IMR-90 (cell line): ENCODE results near the gene ZNF778.

Source experiments
- CEBPB ChIP-seq: IDR thresholded peaks from 2 replicates; pipeline ENCODE4 v1.6.1; 2012; ENCODE audit warnings: low read depth, low read length, improper control_type of control experiment
- CHD1 ChIP-seq: IDR thresholded peaks from 2 replicates; pipeline ENCODE4 v1.6.1; 2012; ENCODE audit warnings: low read depth, low read length, improper control_type of control experiment
- MXI1 ChIP-seq: IDR thresholded peaks from 2 replicates; pipeline ENCODE4 v1.6.1; 2012; ENCODE audit warnings: low read depth, mild to moderate bottlenecking, low read length, moderate library complexity, borderline replicate concordance
- NFE2L2 ChIP-seq: fragments of 150-350 bp; IDR thresholded peaks from 2 replicates; pipeline ENCODE4 v1.6.1; 2016; ENCODE audit warnings: low read depth, mild to moderate bottlenecking, low read length
- POLR2A ChIP-seq: IDR thresholded peaks from 2 replicates; pipeline ENCODE4 v1.6.1; 2012; ENCODE audit warnings: mild to moderate bottlenecking, low read depth, low read length
- RAD21 ChIP-seq: IDR thresholded peaks from 2 replicates; pipeline ENCODE4 v1.6.1; 2012; ENCODE audit warnings: low read length, improper control_type of control experiment
- RCOR1 ChIP-seq: IDR thresholded peaks from 2 replicates; pipeline ENCODE4 v1.6.1; 2012; ENCODE audit warnings: mild to moderate bottlenecking, low read length, improper control_type of control experiment; ENCODE audit not compliant: insufficient replicate concordance
- TF ChIP-seq, protein P1 (sequence below): conservative IDR thresholded peaks from 2 replicates; pipeline ENCODE4 v1.5.1; 2012; ENCODE audit warnings: mild to moderate bottlenecking, low read depth, low read length, improper control_type of control experiment
- TF ChIP-seq, protein P2 (sequence below): fragments of 150-350 bp; IDR thresholded peaks from 2 replicates; pipeline ENCODE4 v1.6.1; 2017; ENCODE audit warnings: mild to moderate bottlenecking, antibody characterized with exemption, low read length, low read depth

DNA sequence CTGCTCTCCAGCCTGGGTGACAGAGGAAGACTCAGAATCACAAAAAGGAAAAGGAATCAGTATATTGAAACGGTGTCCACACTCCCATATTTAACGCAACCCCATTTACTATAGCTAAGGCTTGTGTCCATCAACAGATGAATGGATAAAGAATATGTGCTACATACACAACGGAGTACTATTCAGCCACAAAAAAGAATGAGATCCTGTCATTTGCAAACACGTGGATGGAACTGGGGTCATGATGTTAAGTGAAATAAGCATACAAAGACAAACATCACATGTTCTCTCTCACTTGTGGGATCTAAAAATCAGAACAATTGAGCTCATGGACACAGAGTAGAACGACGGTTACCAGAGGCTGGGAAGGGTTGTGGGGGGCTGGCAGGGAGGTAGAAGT lies 55.1 kb downstream of the ZNF778 start:
- TF ChIP-seq POLR2A = no peak
- TF ChIP-seq, protein P1, sequence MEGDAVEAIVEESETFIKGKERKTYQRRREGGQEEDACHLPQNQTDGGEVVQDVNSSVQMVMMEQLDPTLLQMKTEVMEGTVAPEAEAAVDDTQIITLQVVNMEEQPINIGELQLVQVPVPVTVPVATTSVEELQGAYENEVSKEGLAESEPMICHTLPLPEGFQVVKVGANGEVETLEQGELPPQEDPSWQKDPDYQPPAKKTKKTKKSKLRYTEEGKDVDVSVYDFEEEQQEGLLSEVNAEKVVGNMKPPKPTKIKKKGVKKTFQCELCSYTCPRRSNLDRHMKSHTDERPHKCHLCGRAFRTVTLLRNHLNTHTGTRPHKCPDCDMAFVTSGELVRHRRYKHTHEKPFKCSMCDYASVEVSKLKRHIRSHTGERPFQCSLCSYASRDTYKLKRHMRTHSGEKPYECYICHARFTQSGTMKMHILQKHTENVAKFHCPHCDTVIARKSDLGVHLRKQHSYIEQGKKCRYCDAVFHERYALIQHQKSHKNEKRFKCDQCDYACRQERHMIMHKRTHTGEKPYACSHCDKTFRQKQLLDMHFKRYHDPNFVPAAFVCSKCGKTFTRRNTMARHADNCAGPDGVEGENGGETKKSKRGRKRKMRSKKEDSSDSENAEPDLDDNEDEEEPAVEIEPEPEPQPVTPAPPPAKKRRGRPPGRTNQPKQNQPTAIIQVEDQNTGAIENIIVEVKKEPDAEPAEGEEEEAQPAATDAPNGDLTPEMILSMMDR = no peak
- no peak for TF ChIP-seq NFE2L2
- no peak for TF ChIP-seq CEBPB
- TF ChIP-seq, protein P2, sequence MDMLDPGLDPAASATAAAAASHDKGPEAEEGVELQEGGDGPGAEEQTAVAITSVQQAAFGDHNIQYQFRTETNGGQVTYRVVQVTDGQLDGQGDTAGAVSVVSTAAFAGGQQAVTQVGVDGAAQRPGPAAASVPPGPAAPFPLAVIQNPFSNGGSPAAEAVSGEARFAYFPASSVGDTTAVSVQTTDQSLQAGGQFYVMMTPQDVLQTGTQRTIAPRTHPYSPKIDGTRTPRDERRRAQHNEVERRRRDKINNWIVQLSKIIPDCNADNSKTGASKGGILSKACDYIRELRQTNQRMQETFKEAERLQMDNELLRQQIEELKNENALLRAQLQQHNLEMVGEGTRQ = no peak
- no peak for TF ChIP-seq CHD1
- TF ChIP-seq RAD21 = no peak
- no peak for TF ChIP-seq MXI1
- TF ChIP-seq RCOR1 = no peak
